SKM-1 (cell line): Measurements from ENCODE around the gene NEK8.

ENCODE experiments used
- DNase-seq: peaks from one replicate; lab custom pipeline; 2025; ENCODE audit not compliant: unreplicated experiment; lab: John Stamatoyannopoulos, UW

NEK8 gene

DNA sequence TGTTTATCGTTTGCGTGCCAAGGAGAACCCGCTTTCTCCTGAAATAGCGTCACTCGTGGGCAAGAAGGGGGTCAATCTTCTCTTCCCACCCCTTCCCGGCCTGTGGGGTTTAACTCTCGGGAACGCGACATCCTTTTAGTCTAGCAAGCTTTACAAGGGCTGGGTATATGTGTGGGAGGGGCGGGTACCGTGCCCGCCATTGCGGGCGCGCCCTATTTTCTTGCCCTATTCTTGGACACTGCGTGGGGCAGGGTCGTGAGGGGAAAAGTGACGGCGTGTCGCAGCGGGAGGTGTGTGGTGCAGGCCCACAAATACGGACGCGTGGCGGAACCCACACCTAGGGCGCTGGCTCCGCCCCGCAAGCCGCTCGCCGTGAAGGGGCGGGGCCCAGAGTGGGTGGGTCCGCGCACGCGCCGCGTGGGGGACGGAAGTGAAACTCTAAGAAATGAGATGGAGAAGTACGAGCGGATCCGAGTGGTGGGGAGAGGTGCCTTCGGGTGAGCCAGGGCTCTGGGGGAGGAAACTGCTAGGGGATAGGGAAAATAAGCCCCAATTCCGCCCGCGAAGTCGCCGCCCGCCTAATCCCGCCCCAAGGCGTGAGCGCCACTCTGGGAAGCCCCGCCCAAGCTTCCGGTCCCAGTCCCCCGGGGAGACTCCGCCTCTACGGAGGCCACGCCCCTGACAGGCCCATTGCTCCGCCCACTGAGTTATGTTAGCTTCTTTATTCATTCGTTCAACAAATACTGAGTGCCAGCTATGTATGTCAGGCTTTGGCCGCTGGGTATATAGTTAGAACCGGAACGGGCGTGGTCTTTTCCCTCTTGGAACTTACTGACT lies at the start of gene NEK8:
TSS of gene NEK8 (plus strand) at position 425 of the 837 bp plus-strand sequence. CDS start at position 451, 26 bp downstream.
- peak; percentile 88 for DNase-seq

DNA sequence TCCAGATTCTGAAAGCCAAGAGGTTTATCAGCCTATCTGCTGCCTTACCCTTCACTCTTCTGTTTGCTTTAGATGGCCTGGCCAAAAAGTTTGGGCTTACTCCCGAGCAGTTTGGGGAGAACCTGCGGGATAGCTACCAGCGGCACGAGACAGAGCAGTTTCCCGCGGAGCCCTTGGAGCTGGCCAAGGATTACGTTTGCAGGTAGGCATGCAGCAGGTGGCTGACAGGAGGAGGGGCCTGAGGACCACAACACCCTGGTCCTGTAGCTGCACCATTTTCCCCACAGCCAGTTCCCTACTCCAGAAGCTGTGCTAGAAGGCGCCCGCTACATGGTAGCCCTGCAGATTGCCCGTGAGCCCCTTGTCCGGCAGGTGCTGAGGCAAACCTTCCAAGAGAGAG lies 45.9 kb upstream of the NEK8 start:
- DNase-seq, result no peak

DNA sequence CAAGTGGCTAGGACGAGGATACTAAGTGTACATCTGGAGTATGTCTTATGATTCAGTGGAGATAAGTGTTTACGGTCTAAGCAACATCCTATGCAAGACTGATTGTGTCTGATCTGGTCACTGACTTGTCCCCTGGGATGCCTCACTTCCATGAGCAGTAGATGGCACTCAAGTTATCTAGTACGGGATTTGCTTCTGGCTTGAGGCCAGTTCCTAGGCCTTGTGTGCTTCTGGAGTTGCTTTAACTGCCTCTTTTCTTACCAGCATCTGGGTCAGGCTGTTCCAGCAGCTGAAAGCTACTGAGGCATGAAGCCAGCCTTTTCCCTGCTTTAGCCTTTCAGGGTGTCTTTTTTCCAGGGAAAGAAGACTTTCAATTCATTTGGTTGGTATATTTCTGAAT lies 43.6 kb upstream of the NEK8 start:
- DNase-seq, result no peak

DNA sequence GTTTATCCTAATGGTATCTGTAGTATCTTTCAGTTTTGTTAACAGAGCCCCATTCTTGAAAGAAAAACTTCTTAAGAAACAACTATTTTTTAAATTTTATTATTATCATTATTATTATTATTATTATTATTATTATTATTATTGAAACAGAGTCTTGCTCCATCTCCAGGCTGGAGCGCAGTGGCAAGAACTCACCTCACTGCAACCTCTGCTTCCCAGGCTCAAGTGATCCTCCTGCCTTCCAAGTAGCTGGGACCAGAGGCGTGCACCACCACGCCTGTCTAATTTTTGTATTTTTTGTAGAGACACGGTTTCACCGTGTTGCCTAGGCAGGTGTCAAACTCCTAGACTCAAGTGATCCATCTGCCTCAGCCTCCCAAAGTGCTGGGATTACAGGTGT lies 43.2 kb upstream of the NEK8 start:
- DNase-seq, result no peak

DNA sequence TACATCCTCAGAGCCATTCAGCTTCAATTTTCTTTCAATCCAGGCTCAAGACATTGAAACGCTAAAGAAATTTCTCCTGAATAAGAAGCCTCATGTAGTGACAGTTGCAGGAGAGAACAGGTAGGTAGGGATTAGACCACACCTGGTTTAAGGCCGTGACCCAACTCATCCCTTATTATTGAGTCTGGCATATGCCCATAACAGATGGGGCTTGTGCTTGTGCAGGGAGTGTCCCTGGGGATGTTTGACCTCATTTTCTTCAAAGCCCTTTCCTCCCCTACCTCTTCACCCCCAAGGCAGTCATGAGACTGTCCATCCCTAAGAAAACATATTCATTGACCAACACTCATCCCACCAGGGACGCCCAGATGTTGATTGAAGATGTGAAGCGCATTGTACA lies 42.3 kb upstream of the NEK8 start:
- DNase-seq, result no peak

GRCh38 chr17:28688481-28688880 lies 40.1 kb upstream of the NEK8 start:
- no peak for DNase-seq

- DNase-seq, result no peak
Measured at GRCh38 chr17:28689011-28689410, 39.6 kb upstream of the NEK8 start.

DNA sequence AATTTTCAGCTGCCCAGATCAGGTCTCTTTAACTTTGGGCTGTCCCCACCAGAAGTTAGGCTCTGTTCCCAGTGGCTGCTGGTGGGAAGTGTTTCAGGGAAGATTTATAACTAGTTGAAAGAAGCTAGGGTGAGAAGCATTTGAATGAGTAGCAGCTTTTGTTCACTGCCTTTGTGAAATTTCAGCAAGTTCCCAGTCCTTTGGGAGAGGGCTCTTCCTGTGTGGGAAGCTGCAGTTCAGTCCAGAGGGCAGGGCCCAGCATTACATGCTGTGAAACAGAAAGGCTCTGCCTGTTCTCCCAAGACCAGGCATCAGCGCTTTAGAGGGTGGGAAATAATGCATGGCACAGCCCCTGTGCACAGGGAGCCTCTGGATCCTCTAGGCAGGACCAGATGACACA lies 34.7 kb upstream of the NEK8 start:
- DNase-seq, result no peak

GRCh38 chr17:28698253-28698941 lies 30.2 kb upstream of the NEK8 start:
- no peak for DNase-seq

GRCh38 chr17:28700278-28700677 lies 28.3 kb upstream of the NEK8 start:
- no peak for DNase-seq

DNA sequence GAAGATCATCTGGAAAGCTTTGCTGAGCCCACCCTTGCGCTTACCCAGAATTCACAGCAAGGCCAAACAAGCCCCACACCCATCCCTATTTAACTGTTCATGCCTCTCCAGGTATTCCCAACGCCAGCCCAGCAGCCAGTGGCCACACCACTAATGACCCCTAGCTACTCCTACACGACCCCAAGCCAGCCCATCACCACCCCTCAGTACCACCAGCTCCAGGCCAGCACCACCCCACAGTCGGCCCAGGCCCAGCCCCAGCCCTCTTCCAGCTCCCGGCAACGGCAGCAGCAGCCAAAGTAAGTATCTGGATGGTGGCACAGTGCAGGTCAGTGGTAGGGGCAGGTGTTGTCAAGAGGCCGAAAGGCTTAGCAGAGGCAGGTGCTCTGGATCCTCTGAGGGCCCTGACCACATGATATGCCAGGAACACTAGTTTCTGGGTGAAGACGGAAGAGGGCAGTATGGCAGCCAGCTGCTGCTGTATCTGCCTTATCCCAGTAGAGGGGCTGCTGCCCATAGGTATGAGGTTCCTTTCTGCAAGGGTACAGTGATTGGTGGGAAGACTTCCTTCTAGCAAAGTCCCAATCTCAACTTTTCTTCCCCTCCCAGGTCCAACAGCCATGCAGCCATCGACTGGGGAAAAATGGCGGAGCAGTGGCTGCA lies 27.6 kb upstream of the NEK8 start:
- DNase-seq, result no peak

- DNase-seq, result no peak
Measured at GRCh38 chr17:28702026-28702751, 26.4 kb upstream of the NEK8 start.

GRCh38 chr17:28702752-28703150 lies 25.8 kb upstream of the NEK8 start:
- no peak for DNase-seq

GRCh38 chr17:28703552-28704218 lies 24.9 kb upstream of the NEK8 start:
- DNase-seq, result no peak

GRCh38 chr17:28704219-28704858 lies 24.2 kb upstream of the NEK8 start:
- DNase-seq, result no peak

- DNase-seq, result no peak
Measured at GRCh38 chr17:28705074-28705659, 23.4 kb upstream of the NEK8 start.

- DNase-seq, result no peak
Measured at GRCh38 chr17:28705728-28706334, 22.8 kb upstream of the NEK8 start.

DNA sequence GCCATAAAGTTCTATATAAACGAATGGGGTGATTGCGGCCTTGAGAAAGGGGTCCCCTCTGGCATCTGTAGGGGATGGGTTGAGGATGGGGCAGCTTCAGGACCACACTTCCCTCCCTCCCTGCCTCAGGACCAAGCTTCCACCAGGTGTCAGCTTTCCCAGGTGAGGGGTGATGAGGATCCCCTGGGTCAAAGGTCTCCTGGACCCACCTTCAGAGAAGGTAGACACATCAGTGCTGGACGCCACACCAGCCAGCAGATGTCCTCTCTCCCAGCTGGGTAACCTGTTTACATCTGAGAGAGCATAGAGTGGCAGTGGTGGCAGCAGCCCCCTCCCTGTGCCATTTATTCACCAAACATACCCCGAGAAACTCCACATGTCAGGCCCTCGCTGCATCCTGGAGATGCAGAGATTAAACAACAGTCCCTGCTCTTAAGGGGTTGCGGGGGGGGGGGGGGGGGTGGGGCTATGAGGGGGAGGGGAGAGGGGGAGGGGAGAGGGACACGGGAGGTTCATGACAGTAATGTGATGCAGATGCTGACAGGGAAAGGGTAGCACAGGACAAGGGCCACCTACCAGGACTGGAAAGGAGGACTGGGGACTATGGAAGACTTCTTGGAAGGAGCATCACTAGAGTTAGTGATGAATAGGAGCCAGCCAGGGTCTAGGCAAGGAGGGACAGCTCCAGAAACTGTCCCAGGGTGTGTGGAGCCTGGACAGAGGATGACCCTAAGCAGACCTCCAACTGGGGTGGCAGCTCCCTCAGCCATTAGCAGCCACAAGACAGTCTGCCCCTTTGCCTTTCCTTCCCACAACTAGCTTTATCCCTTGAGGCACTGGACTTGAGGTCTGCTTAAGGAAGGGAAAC lies 21.9 kb upstream of the NEK8 start:
- DNase-seq, result no peak

DNA sequence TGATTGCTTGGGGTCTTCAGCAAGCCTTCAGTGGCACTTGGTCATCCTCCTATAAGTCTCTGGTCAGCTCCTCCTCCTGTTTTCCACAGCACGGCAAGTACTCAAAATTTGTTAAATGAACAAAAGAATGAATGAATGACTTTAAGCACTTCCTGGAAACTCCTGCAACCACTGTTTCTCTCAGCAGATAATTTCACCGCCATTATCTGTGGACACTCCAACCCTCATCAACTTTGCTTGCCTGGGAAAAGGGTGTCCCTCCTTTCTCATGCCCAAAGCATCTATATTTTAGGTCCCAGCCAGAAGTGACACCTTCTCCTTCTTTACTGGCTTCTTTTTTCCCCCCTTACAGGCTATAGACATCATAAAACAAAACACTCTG lies 21.3 kb upstream of the NEK8 start:
- no peak for DNase-seq
